ENCODE data around the gene PLCB1.

Gene PLCB1

DNA sequence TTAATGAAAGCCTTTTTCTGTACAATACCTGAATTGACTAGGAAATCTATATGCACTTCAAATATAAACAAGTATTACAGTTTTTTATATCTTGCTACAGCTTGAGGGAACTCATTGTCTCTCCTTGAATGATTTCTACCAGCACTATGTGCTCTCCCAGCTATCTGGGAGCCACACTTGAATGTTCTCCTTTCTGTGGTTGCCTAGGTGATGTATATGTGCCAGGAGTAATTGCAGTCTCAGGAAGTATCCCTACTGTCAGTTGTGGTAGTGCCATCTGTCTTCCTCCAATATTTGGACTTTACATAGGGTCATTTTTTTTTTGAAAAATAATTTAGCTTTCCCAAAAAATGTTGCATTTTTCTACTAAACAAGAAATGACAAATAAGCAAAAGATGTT, 648.8 kb downstream of the PLCB1 start:
- H3K36me3 ChIP-seq, result peaks cover 21% of the 10 kb centered on the region
- H4K20me1 ChIP-seq, result no peaks in the 10 kb centered on the region
- H3K9ac ChIP-seq, result no peak overlapping the region
- TF ChIP-seq Cebpa-rat (IDR thresholded peaks at IDR 0.05), result no peak
- no peak overlapping the region for H3K4me2 ChIP-seq
- H3K27me3 ChIP-seq, result no peaks in the 10 kb centered on the region
- H3K4me1 ChIP-seq, result no peaks in the 10 kb centered on the region
- H3K27ac ChIP-seq, result no peak overlapping the region
- peaks cover 11% of the 10 kb centered on the region for H3K9me3 ChIP-seq
- no peak overlapping the region for H3K4me3 ChIP-seq

DNA sequence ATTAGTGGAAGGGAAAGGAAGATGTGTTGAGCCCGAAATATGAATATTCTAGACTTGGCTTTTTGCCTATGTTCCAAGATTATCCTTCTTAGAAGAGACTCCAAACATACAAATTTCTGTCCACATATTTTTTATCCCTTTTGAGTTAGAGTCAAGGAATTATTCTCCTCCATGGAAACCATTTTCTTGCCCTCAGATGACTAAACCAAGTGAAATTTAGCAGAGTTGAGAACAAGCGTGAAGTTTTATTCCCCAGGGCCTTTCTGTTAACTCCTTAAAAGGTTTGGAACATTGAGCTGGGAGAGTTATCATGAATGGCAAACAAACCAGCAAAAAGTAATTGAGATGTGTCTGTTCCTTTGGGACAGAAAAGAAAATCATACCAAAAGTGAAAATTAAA, 650.7 kb downstream of the PLCB1 start:
- Histone ChIP-seq H3K27ac (no peak overlapping the region), H3K4me2 (no peak overlapping the region), H3K4me3 (no peak overlapping the region), H3K27me3 (no peaks in the 10 kb centered on the region), H3K4me1 (no peaks in the 10 kb centered on the region), H3K9me3 (peaks cover under 1% of the 10 kb centered on the region; the same call in 1 of the 2 replicates), H4K20me1 (no peaks in the 10 kb centered on the region), H3K36me3 (peaks cover 14% of the 10 kb centered on the region), H3K9ac (no peak overlapping the region)
- TF ChIP-seq Cebpa-rat (IDR thresholded peaks at IDR 0.05), result no peak

DNA sequence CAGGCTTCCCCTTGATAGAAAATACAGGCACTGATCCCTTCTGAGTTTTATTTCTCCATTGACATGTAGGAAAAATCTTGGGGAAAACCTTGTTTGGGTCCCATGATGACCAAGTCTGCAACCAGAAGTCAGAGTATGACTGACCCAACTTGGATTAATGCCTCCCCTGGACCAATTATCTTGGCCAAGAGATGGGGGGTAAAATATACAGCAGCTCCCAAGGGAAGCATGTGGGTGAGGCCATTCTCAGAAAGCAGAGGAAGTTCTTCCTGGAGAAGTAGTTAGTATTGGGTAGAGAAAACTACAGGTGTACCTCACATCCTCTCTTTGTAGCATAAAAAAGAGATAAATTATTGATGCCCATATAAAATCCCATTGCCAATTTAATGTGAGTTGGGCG, 651.7 kb downstream of the PLCB1 start:
- TF ChIP-seq Cebpa-rat (IDR thresholded peaks at IDR 0.05), result no peak
- no peak overlapping the region for H3K27ac ChIP-seq
- no peaks in the 10 kb centered on the region for H3K9me3 ChIP-seq
- no peaks in the 10 kb centered on the region for H4K20me1 ChIP-seq
- H3K36me3 ChIP-seq, result peaks cover 9% of the 10 kb centered on the region; the same call in 1 of the 2 replicates
- H3K4me3 ChIP-seq, result no peak overlapping the region
- no peaks in the 10 kb centered on the region for H3K4me1 ChIP-seq
- no peaks in the 10 kb centered on the region for H3K27me3 ChIP-seq
- no peak overlapping the region for H3K4me2 ChIP-seq
- no peak overlapping the region for H3K9ac ChIP-seq

DNA sequence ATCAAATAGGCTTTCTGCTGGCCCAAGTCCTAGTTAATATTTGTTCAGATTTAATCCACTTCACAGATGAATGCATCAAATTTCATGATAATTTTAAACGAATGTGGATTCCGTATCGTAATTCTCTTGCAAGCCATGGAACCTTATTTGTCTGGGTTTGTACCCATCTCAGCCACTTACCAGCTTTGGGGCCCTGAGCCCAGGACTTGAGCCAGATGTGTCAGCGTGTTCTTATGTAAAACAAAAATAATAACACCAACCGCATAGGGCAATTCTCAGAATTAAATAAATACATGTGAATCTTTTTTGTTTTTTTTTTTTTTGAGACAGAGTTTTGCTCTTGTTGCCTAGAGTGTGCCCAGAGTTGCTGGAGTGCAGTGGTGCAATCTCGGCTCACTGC, 654.3 kb downstream of the PLCB1 start:
- H3K4me1 ChIP-seq, result no peaks in the 10 kb centered on the region
- H3K4me3 ChIP-seq, result no peak overlapping the region
- H3K27me3 ChIP-seq, result no peaks in the 10 kb centered on the region
- no peak for TF ChIP-seq Cebpa-rat (IDR thresholded peaks at IDR 0.05)
- no peak overlapping the region for H3K27ac ChIP-seq
- no peaks in the 10 kb centered on the region for H4K20me1 ChIP-seq
- no peak overlapping the region for H3K4me2 ChIP-seq
- H3K9ac ChIP-seq, result no peak overlapping the region
- H3K36me3 ChIP-seq, result peaks cover 8% of the 10 kb centered on the region; the same call in 1 of the 2 replicates
- H3K9me3 ChIP-seq, result no peaks in the 10 kb centered on the region

DNA sequence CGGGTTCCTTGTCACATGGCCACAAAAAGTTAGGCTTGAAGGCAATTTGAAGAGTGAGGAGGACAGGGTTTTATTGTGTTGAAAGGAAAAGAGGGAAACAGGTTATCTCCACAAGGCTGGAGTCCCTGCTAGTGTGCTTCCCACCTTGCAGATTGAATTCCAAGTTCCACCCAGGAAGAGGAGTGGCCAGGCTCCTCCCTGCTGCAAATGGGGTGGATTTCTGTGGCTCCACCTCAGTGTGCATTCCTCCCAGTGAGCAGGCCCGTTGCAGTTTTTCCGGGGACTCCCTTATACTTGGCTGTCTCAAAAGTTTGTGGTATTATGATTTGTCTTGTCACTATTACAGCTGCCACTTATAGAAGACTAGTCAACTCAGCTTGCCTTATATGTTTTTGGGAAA, 655.0 kb downstream of the PLCB1 start:
- H3K9ac ChIP-seq, result no peak overlapping the region
- no peaks in the 10 kb centered on the region for H3K4me1 ChIP-seq
- no peak overlapping the region for H3K4me2 ChIP-seq
- H3K9me3 ChIP-seq, result no peaks in the 10 kb centered on the region
- H4K20me1 ChIP-seq, result no peaks in the 10 kb centered on the region
- H3K4me3 ChIP-seq, result no peak overlapping the region
- H3K27ac ChIP-seq, result no peak overlapping the region
- no peaks in the 10 kb centered on the region for H3K27me3 ChIP-seq
- peaks cover 8% of the 10 kb centered on the region; the same call in 1 of the 2 replicates for H3K36me3 ChIP-seq
- TF ChIP-seq Cebpa-rat (IDR thresholded peaks at IDR 0.05), result no peak

DNA sequence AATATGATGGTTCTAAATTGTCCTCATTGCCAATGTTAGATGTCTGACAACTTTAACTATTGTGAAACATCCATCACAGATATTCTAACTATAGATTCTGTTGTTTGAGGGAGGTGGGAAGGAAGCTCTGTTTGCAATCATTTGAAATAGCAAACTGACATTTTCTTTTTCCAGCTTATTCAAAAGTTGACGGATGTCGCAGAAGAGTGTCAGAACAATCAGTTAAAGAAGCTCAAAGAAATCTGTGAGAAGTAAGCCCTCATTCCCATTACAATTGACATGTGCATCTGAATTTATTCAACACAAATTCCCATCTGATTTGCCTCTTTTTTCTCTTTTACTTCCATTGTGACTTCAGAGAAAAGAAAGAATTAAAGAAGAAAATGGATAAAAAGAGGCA, 656.2 kb downstream of the PLCB1 start:
- H3K36me3 ChIP-seq, result peaks cover 8% of the 10 kb centered on the region; the same call in 1 of the 2 replicates
- no peak for TF ChIP-seq Cebpa-rat (IDR thresholded peaks at IDR 0.05)
- H3K4me2 ChIP-seq, result no peak overlapping the region
- H3K9ac ChIP-seq, result no peak overlapping the region
- H4K20me1 ChIP-seq, result no peaks in the 10 kb centered on the region
- H3K4me3 ChIP-seq, result no peak overlapping the region
- no peak overlapping the region for H3K27ac ChIP-seq
- no peaks in the 10 kb centered on the region for H3K27me3 ChIP-seq
- no peaks in the 10 kb centered on the region for H3K4me1 ChIP-seq
- no peaks in the 10 kb centered on the region for H3K9me3 ChIP-seq

DNA sequence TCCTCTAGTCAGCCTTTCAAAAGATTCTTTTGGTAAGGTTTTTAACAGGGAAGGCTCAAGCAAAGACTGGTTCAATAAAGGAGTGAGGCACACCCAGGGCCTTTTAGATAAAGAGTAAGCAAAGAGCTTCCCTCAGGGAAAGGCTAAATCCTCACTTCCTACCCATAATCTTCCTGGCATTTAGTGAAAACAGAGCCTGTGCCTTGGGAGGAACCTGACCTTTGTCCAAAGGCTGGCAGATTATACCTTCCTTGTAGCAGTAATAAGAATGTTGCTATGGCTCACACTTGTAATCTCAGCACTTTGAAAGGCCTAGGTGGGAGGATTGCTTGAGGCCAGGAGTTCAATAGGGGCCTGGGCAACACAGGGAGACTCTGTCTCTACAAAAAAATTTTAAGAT, 656.8 kb downstream of the PLCB1 start:
- Histone ChIP-seq H3K4me1 (no peaks in the 10 kb centered on the region), H3K9ac (no peak overlapping the region), H3K4me3 (no peak overlapping the region), H4K20me1 (no peaks in the 10 kb centered on the region), H3K9me3 (no peaks in the 10 kb centered on the region), H3K4me2 (no peak overlapping the region), H3K27me3 (no peaks in the 10 kb centered on the region), H3K27ac (no peak overlapping the region), H3K36me3 (peaks cover 8% of the 10 kb centered on the region; the same call in 1 of the 2 replicates)
- TF ChIP-seq Cebpa-rat (IDR thresholded peaks at IDR 0.05), result no peak

DNA sequence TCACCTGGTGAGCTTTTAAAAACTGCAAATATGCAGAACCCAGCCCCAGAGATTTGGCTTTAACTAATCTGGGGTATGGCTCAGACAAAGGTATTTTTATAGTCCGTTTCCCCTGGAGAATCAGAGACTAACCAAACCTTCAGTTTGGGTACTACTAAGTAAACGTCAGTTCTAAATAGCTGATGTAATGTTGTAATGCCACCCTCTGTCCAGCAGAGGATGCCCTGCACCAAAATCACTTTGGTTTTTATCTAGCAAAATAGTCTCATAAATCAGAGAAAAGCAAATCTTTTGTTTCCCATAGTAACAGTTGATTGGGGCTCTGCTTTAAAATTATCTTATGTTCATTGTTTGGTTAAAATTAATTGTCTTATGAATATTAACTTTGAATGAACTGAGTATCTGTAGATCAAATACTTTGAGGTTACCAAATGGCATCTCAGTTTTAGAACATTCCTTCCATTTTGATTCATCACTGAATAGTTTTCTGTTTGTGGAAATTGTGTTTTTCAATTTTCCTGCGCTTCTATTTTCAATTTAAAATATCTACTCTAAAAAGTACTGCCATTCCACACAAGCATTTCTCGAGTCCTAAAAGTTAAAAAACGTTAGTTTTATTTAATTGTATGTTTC, 658.5 kb downstream of the PLCB1 start:
- Histone ChIP-seq H3K9ac (no peak overlapping the region), H3K4me1 (no peaks in the 10 kb centered on the region), H3K27me3 (no peaks in the 10 kb centered on the region), H3K9me3 (no peaks in the 10 kb centered on the region), H3K36me3 (peaks cover 8% of the 10 kb centered on the region; the same call in 1 of the 2 replicates), H3K4me3 (no peak overlapping the region), H3K27ac (no peak overlapping the region), H4K20me1 (no peaks in the 10 kb centered on the region), H3K4me2 (no peak overlapping the region)
- no peak for TF ChIP-seq Cebpa-rat (IDR thresholded peaks at IDR 0.05)

DNA sequence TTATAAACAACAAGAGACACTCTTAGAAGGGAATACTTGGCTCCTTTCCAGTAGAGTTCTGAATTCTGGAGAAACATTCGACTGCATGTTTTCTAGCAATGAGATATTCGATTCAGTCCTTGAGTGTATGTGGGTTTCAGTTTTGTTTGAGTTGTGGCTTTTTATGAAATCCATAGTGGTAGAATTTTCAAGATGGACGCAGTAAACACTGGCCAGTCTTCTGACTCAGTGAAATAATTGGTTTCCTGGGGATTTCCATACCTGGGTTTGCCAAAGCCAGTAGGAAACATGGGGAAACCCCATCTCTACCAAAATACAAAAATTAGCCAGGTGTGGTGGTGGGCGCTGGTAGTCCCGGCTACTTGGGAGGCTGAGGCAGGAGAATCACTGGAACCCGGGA, 663.3 kb downstream of the PLCB1 start:
- Histone ChIP-seq H3K9ac (no peak overlapping the region), H3K4me2 (no peak overlapping the region), H3K4me3 (no peak overlapping the region), H3K27me3 (no peaks in the 10 kb centered on the region), H3K27ac (no peak overlapping the region), H3K4me1 (no peaks in the 10 kb centered on the region), H4K20me1 (no peaks in the 10 kb centered on the region), H3K36me3 (no peaks in the 10 kb centered on the region), H3K9me3 (no peaks in the 10 kb centered on the region)
- no peak for TF ChIP-seq Cebpa-rat (IDR thresholded peaks at IDR 0.05)

DNA sequence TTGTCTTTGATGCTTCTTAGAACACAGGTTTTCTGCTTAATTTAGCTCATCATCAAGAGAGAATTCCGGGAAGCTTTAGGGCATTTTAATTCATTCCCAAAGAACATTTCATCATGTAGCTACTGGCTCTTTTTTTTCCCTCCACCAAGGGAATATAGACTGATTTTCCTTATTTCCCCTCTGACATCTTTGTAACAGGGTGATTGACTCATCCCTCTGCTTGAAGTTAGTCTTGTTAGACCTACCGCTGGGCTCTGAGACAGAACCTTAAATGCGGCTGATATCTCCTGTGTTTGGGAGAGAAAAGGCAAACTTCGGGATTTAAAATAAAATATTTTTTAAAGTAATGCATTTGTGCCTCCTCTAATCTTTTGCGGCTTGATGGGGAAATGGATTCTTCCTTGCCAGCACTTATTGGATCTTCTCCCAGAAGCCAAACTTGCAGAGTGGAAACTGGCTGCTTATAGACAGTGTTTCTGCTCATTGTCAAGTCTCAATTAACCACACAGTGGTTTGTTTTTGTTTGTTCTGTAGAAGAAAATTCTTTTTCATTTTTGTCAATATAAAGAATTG, 664.1 kb downstream of the PLCB1 start:
- no peaks in the 10 kb centered on the region for H4K20me1 ChIP-seq
- no peaks in the 10 kb centered on the region for H3K9me3 ChIP-seq
- no peak overlapping the region for H3K9ac ChIP-seq
- TF ChIP-seq Cebpa-rat (IDR thresholded peaks at IDR 0.05), result no peak
- no peak overlapping the region for H3K4me3 ChIP-seq
- no peaks in the 10 kb centered on the region for H3K27me3 ChIP-seq
- no peaks in the 10 kb centered on the region for H3K36me3 ChIP-seq
- no peak overlapping the region for H3K4me2 ChIP-seq
- H3K27ac ChIP-seq, result no peak overlapping the region
- H3K4me1 ChIP-seq, result no peaks in the 10 kb centered on the region
